HG02759 (cell line): ENCODE data around the gene SPATS1.
"Not testable (repeated sequence)": the region's sequence is repeated elsewhere in the genome, so short reads cannot be mapped to it uniquely, and the experiment has no call there.

Experiments used
- ATAC-seq: cut with Tn5 transposase; IDR thresholded peaks from one replicate; pipeline ENCODE4 v1.9.1; 2021; ENCODE audit warnings: mild to moderate bottlenecking, moderate library complexity; ENCODE audit not compliant: unreplicated experiment

SPATS1 gene

DNA sequence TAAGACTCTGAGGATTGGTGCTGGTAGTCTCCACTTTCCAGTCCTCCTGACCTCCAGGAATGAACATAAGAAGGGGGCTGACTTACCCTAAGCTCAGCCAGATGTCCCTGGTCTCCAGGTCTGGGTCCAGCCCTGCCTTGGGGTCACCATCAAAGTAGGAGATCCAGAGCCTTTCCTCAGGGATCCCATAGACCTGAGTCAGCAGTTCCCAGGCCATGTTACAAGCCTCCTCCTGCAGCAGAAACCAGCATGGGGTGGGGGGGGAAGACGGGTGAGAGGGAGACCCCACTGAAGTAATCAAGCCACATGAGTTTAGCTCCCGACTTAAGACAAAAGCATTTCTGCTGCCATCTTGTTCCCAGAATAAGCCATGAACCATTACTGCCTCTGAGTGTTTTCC, 31.1 kb upstream of the SPATS1 start:
- ATAC-seq: no peak

DNA sequence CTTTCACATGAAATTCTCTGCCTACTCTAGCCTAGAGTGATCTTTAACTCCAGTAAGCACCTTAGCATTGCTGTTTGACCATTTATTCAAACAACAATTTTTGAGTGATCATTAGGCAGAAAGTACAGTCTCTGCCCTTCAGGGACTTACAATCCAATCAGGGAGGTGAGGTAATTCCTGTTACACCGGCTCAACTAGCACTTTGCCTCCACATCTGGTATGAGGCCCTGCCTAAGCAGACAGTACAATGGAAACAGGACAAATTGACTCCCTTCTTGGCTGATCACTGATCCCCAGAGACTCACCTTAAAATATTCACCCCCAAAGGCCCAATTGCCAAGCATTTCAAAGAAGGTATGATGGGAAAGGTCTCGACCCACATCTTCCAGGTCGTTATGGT, 30.7 kb upstream of the SPATS1 start:
- no peak for ATAC-seq

DNA sequence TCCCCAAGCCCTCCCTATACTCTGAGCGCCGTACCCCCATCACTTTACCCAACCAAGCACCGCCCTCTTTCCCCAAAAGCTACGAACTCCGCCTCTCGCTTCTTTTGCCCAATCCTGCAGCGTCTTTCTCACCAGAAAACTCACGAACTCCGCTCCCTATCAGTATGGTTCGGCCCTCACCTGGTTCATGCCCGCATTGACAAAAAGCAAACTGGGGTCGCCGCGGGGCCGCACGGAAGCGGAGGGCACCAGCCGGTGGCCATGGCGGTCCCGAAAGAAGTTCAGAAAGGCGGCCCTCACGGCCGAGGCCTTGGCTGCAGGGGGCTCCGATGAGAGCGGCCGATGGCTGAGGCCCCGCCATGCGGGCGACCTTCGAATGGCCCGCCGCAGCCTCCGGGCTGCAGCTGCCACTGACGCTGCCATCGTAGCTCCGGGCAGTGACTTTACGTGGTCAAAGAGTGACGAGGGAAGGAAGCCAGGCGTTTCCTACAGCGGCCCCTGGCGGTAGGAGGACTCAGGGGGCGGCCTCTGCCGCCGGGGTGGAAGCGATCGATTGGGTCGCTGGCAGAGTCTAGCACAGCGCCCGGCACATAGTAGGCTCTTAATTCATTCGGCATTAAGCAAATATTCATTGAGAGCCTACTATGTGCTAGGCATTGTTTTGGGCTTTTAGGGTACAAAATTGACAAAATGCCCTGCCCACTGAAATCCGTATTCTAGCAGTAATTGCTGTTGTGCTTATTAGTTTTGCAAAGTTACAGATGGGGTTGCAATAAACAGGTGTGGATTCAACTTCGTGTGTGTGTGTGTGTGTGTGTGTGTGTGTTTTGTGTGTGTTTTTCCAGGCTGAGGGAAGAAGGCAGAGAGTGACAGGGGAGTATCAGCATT, 29.3 kb upstream of the SPATS1 start, which contains the start of gene AARS2:
Gene AARS2 (minus strand): TSS at position 447 of the 888 bp plus-strand sequence. CDS start 24 bp downstream, at position 423.
- peak; percentile 95 for ATAC-seq

DNA sequence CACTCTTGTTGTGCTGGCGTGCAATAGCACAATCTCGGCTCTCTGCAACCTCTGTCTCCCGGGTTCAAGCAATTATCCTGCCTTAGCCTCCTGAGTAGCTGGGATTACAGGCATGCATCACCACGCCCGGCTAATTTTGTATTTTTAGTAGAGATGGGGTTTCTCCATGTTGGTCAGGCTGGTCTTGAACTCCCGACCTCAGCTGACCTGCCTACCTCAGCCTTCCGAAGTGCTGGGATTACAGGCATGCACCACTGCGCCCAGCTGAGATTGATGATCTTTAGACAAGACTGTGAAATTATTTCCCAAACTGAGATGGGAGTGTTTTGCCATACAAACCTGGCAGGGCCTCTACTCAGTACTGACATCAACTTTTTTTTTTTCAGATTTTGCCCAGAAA, 27.8 kb upstream of the SPATS1 start:
- not testable (repeated sequence) for ATAC-seq

DNA sequence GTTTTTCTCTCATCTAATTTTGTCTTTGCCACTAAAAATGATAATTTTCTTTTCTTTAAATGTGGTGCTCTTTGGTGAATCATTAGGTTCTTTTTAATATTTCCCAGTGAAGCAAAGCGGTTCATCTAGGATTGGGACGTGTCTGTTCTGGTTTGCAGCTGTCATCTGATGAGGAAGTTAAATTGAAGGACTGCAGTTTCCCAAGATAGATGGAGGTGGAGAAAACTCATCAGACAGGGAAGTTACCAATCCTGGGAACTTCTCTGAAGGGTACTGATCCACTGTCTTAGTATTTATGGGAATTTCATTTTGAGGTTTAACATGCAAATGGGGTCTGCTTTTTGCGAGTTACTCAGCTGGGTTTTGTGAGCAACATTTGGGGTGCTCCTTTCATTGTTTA, 26.9 kb upstream of the SPATS1 start:
- ATAC-seq: no peak

DNA sequence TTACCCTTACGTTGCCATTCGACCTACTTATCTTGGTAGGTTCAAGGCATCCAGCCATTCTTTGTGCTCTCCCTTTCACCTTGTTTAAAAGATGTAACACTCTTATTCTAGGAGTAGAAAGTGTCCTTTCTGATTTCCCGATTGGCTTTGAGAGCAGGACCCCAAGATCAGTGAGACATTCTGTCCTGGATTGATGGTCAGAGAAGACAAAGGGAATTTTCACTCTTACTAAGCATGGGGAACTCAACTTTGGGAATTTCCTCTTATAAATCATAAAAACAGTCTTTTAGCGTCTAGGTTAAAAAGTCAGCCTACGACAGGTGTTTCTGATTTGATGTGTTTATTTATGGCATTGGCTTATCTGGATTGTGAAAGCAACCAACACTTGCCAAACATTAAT, 26.5 kb upstream of the SPATS1 start:
- ATAC-seq: no peak

DNA sequence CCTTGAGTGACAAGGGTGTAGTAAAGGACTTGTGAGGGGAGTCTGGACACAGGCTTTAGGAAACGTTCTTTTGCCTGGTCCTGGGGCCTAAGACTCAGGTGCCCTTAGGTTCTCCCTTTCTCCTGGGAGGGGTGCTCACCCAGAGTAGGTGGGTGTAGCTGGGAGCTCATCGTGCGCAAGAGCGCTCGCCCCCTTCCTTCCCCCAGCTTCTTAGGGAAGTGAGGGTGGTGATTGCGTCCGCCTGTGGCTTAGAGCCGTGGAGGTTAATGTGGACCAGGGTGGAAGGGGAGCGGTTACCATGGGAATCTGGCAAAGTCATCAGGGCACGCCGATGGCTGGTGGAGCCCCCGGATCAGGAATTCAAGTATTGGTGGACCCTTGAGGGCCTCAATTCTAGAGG, 26.0 kb upstream of the SPATS1 start:
- no peak for ATAC-seq

DNA sequence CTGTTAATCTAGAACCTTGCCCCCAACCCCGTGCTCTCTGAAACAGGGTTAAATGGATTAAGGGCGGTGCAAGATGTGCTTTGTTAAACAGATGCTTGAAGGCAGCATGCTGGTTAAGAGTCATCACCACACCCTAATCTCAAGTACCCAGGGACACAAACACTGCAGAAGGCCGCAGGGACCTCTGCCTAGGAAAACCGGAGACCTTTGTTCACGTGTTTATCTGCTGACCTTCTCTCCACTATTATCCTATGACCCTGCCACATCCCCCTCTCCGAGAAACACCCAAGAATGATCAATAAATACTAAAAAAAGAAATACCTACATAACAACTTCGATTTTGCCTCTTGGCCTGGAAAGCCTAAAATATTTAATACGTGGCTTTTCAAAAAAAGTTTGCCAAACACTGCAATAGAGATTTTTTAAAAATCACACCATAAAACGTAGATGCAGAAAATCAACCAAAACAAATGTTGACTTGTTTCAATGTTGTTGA, 25.3 kb upstream of the SPATS1 start:
- ATAC-seq: not testable (repeated sequence)

DNA sequence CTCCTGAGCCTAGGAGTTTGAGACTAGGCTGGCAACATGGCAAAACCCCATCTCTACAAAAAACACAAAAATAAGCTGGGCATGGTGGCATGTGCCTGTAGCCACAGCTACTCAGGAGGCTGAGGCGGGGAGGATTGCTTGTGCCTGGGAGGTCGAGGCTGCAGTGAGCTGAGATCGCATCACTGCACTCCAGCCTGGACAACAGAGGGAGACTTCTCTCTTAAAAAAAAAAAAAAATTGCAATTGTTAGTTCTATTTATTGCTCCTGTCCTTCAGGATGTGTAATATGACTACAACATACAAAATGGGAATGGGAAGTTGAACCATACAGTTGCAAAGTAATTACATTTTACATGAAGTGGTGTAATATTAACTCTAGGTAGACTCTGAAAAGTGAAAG, 21.2 kb upstream of the SPATS1 start:
- no peak for ATAC-seq

DNA sequence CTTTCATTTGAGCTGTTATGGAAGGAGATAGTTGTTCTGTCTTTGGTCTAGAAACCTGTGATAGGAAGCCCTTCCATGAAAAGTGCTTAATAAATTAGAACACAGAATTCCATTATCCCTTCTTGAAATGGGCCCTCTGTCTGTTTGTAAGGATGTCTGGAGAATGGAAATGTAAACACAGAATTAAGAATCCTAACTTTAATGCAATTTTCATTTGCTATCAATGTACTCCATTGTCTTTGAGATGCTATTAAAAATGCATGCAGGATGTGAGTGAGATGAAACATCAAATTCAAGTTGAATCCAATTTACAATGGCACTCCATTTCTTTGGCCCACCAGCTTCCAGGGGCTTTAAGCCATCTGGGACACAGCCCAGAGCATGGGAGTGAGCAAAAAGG, 15.4 kb upstream of the SPATS1 start:
- ATAC-seq: no peak

DNA sequence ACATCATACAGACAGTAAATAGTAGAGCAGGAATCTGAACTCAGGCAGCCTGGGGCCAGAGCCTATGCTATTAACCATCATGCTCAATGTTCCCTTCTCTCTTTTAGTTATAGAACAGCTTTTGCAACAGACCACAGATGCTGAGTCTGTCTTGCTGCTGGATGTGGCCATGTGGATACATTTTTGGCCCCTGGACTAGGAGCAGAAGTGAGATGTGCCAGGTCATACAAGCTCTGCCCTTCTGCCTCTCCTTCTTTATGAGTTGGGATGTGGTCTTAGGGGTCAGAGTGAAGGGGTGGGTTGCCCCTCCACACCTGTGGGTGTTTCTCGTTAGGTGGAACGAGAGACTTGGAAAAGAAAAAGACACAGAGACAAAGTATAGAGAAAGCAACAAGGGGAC, 14.7 kb upstream of the SPATS1 start:
- ATAC-seq: no peak

DNA sequence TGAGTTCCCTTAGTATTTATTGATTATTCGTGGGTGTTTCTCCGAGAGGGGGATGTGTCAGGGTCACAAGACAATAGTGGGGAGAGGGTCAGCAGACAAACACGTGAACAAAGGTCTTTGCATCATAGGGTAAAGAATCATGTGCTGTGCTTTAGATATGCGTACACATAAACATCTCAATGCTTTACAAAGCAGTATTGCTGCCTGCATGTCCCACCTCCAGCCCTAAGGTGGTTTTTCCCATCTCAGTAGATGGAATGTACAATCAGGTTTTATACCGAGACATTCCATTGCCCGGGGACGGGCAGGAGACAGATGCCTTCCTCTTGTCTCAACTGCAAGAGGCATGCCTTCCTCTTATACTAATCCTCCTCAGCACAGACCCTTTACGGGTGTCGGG, 14.2 kb upstream of the SPATS1 start:
- not testable (repeated sequence) for ATAC-seq

DNA sequence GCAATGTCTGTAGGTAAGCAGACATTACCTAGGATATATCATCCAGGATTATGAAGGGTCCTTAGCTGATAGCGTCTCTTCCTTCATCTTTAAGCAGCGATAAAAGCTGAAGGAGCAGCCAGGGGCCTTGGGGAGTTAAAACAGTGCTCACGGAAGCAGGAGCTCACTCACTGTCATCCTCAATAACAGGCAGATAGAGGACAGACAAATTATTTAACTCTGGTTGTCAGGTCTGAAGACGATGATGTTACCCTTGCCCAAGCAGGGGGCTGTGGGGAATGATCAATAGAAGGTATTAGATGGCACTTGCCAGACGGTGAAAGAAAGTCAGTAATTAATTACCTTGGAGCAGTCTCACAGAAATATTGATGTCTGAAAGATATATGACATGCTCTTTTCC, 12.6 kb upstream of the SPATS1 start:
- ATAC-seq: no peak

DNA sequence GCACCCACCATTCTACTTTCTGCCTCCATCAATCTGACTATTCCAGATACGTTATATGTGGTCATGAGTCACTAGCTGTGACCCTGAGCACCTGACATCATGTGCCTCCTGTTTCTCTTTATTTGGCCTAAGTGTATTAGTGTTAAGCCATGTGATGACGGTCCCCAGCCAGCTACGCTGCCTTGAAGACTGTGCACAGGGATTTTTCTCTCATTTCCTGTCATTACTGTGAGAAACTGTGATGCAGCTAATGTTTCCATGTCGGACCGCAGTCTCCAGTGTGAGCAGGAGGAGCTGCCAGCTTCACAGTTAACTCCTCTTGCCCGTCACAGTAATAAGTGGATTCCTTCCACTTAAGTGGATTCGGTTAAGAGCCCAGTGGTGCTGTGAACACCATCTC, 9.9 kb upstream of the SPATS1 start:
- no peak for ATAC-seq

DNA sequence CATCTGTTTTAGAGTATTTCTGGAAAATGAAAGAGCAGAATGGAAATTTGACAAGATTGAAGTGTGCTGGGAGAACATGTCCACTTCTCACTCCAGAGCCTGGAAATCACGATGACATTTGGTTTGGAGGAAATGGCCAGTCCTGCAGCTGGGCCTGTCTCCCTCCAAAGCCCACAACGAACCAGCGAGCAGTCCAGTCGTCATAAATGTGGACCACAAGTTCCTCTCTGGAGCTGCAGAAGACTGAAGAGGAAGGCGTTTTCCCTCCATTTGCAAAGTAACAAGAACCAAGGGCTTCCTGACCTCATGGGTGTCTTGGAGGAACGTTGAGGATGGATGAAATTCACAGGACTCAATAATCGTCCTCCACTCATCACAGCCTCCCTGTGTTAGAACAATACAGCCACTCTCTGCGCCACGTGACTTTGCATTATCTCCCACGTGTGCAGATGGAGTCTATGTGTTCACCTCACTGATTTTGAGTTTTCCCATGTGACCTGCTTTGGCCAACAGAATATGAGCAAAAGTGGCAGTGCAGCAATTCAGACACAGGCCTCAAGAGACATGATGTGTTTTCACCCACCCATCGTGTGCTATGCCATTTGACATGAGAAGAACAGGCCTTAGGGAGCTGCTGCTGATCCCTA, 9.1 kb upstream of the SPATS1 start:
- ATAC-seq: no peak

DNA sequence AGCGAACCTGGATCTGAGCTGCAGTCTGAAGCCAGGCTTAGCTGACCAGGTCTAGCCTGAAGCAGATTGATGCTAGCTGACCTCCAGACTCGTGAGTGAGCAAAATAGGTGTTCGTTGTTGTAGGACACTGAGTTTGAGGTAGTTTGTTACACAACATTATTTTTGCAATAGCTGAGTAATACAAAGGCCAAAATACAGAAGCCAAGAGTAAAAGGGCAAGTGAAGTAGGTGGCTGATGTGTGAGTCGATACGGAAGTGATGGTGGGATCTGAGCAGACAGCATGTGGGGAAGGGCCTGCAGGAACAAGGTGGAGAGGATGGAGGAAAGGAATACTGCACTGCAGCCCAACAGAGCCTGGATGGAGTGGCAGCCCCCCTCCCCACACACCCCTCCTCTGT, 8.5 kb upstream of the SPATS1 start:
- ATAC-seq: no peak

DNA sequence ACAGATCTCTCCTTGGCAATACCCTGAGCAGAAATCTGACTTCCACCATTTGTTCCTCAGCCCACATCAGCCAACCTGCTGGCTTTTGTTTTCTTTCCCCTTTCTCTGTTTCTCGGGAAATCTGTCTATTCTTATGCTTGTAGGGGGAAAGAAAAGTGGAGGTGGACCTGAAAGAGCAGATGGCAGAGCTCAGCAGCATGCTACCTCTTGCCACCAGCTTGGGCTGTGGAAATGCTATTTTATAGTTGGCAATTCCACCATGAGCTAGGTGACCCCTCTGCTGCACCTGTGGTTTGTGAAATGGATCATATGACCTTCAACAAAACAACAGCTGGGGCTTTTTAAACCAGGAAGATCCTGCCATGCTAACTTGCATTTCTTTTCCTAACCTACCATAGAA, 6.8 kb upstream of the SPATS1 start:
- ATAC-seq: no peak

DNA sequence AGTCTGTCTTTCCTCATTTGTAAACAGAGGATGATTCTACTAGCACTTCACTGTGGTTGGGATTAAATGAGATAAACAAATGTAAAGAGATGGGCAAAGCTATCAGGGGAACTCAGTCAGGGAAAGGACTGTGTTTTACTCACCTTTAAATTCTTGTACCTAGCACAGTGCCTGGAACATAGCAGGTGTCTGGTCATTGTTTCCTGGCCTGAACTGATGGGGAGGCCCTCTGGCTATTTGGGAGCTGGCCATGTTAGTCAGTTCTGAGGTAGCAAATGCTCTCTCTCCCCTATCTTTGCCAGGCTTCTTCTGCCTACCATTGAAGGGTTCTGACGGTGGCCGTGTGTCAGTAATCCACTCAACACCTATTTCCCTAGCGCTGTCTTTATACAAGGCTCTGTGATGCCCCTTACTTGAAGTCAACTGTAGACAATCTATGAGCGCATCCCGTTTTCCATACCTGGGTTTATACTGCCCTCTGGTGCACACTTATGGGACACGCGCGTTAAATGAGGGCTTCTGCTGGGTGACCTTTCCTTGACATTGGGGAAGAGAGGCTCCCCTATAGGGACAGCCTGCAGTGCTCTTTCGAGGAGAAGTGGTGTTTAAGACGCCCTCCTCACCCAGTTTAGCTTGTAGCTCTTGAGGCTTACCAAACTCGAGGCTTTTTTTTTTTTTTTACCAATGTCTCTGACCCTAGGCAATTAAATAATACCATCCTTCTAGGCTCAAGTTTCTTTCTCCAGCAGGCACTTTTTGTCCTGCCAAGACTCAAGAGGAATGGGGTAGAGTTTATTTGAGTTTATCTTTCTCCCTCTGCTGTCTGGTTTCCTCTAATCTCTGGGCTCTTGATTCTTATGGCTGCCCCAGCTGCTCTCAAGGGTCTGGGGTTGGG, 4.0 kb upstream of the SPATS1 start:
- peak; percentile 75 for ATAC-seq

DNA sequence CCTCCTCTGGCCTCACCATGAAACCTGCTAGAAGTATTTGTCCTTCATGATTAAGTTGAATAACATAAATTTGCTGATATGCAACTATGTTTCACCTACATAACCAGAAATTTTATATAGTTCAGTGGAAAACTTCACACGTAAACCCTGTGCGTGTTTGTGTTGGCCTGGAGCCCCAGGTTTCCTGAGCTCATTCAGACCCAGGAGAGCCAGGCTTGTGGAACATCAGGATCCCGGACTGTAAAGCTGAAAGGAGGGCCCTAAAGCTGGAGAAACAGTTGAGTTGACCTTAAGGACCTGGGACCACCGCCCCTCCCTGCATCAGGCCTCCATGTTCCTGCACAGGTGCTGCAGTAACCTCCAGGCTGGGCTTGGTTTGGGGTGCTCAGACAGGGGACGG, 3.1 kb upstream of the SPATS1 start:
- ATAC-seq: no peak

DNA sequence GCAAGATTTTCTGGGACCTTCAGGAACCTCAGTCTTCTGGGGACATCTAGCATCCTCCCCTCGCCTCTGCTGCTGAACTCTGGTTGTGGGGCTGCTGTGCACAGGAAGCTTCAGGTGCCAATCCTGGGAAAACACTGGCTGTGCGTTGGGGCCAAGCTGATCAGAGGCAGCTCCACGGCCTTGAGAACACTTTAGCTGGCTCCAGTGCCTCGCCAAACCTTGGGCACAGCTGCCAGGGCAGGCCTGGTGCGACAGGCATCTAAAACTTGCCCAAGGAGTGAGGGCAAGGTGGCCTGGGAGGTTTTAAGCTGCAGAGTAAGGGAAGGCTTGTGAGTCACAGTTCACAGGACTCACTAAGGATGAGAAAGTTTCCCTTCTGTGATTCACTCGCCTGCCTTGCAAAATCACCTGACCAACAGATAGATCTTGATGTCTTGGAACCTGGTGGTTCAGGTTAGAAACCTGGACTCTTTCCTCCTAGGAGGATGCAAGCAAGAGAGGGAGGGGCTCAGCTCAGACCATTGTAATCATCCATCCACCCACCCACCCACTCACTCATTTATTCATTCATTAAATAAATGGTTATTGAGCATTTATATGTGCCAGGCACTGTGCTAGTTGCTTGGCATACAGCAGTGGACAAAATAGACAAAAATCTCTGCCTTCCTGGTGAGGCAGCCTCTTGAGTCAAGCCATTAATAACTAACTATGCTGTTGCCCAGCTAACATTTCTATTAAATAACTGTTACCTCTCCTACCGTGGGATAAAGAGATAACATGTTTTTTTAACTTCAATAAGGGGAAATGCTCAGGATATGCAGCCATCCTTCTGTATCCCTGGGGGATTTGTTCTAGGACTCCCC, 2.5 kb upstream of the SPATS1 start:
- no peak for ATAC-seq
